K562 (cell line): ENCODE measurements around the gene PPM1D. TPM values are rescaled to one million over a fixed set of nuclear protein-coding genes. Genes with fewer than 3 reads are reported as not detected.
A peak's percentile ranks its signal among the peaks of the same experiment; 100 is the strongest.

Experiments
- ATAC-seq: fragments of 200-7000 bp; cut with Tn5 transposase; 3 replicates; pipeline ENCODE4 v1.9.1; 2020; ENCODE audit warnings: moderate library complexity
- BruUV-seq: library from RNA; stranded (reverse); fragments of 400-500 nt; replicated peaks from 2 replicates; lab custom pipeline; 2021; lab: Mats Ljungman, UMichigan
- CTCF ChIA-PET: fragments of 300-600 bp; formaldehyde crosslinking; extraction: SDS; loops from one replicate; lab custom pipeline; 2021; ENCODE audit warnings: low intra/inter-chr PET ratio; lab: Yijun Ruan, JAX
- POLR2A ChIA-PET: fragments of 300-600, 350-650 bp; sonication (Branson Sonifier 250); formaldehyde crosslinking; extraction: SDS; loops from one replicate; lab custom pipeline; 2021; ENCODE audit warnings: antibody characterized with exemption, inconsistent platforms; lab: Yijun Ruan, JAX
- DNase-seq, 4 experiments: peaks; one replicate each; pipeline versions ENCODE4 v3.0.0 to v3.0.0-alpha.2; 2011 to 2018; ENCODE audit warnings: low spot score in 3 of 4, mixed read lengths in 3 of 4; ENCODE audit errors: extremely low read depth in 1 of 4
- FAIRE-seq: peaks from 2 replicates; lab custom pipeline; 2011; peaks lifted over from hg19 to GRCh38; lab: Jason Lieb, UNC
- H2AFZ ChIP-seq: 2 replicates; pipeline ENCODE4 v1.6.0; 2011; ENCODE audit warnings: low read depth, low read length, control low read depth, inconsistent platforms
- H3K27ac ChIP-seq: fragments of 200-600 bp; 3 replicates; pipeline ENCODE4 v1.8.0; 2011; ENCODE audit warnings: low read depth, mild to moderate bottlenecking, control low read depth, inconsistent platforms, low read length, moderate library complexity, mixed read lengths; ENCODE audit errors: extremely low read depth
- H3K27me3 ChIP-seq, 2 experiments: fragments of 300-600 bp in 1 of 2; 2 replicates in 1 of 2; 3 replicates in 1 of 2; pipeline versions ENCODE4 v1.6.0 to v1.8.0; 2011; ENCODE audit warnings: inconsistent platforms in 2 of 2, low read length in 2 of 2, mild to moderate bottlenecking in 1 of 2, mixed read lengths in 1 of 2, moderate library complexity in 1 of 2; ENCODE audit not compliant: control insufficient read depth in 2 of 2, insufficient read depth in 2 of 2
- H3K36me3 ChIP-seq: fragments of 300-600 bp; 3 replicates; pipeline ENCODE4 v1.8.0; 2011; ENCODE audit warnings: mild to moderate bottlenecking, low read length, inconsistent platforms; ENCODE audit not compliant: control insufficient read depth, insufficient read depth
- H3K4me1 ChIP-seq, 2 experiments: fragments of 200-600 bp in 1 of 2; replicated peaks in 1 of 2; 2 replicates in 1 of 2; 3 replicates in 1 of 2; pipeline versions ENCODE4 v1.5.1 to v1.8.0; 2011; ENCODE audit warnings: inconsistent platforms in 2 of 2, low read length in 2 of 2, mild to moderate bottlenecking in 1 of 2, mixed read lengths in 1 of 2, moderate library complexity in 1 of 2; ENCODE audit not compliant: control insufficient read depth in 2 of 2, insufficient read depth in 2 of 2
- H3K4me2 ChIP-seq: 2 replicates; pipeline ENCODE4 v1.6.1; 2011; ENCODE audit warnings: low read length, control low read depth, inconsistent platforms, mixed read lengths; ENCODE audit not compliant: insufficient read depth
- H3K4me3 ChIP-seq: fragments of 200-600 bp; sonication (generic), shearing (Covaris generic); 2 replicates; pipeline ENCODE4 v1.5.1; 2016; ENCODE audit warnings: control low read depth, inconsistent platforms
- H3K79me2 ChIP-seq: fragments of 200-600 bp; 3 replicates; pipeline ENCODE4 v1.8.0; 2011; ENCODE audit warnings: low read length, inconsistent platforms; ENCODE audit not compliant: control insufficient read depth, insufficient read depth
- H3K9ac ChIP-seq, 2 experiments: 2 replicates each; pipeline versions ENCODE4 v1.6.0 to v1.6.1; 2011; ENCODE audit warnings: low read depth in 2 of 2, low read length in 2 of 2, control low read depth in 1 of 2, inconsistent platforms in 1 of 2, mild to moderate bottlenecking in 1 of 2, mixed read lengths in 1 of 2; ENCODE audit not compliant: insufficient read depth in 1 of 2
- H3K9me1 ChIP-seq: one replicate; pipeline ENCODE4 v1.6.0; 2011; ENCODE audit warnings: inconsistent platforms, mild to moderate bottlenecking, low read length, moderate library complexity; ENCODE audit not compliant: control insufficient read depth, insufficient read depth
- H3K9me3 ChIP-seq: replicated peaks from 2 replicates; pipeline ENCODE4 v1.5.1; 2011; ENCODE audit warnings: low read depth, low read length, inconsistent platforms; ENCODE audit not compliant: control insufficient read depth, insufficient read depth
- H4K20me1 ChIP-seq: replicated peaks from 2 replicates; pipeline ENCODE4 v1.6.1; 2011; ENCODE audit warnings: low read length, inconsistent platforms, mixed read lengths; ENCODE audit not compliant: control insufficient read depth, insufficient read depth
- ELF1 ChIP-seq: fragments of 200-800 bp; sonication (Bioruptor generic); IDR thresholded peaks from 2 replicates; pipeline ENCODE4 v1.6.1; 2016; ENCODE audit warnings: missing genetic modification characterization, missing compliant biosample characterization
- HLTF ChIP-seq: fragments of 450-650 bp; IDR thresholded peaks from 2 replicates; pipeline ENCODE4 v1.6.1; 2016
- NELFE ChIP-seq: IDR thresholded peaks from 2 replicates; pipeline ENCODE4 v1.6.1; 2011; ENCODE audit warnings: mild to moderate bottlenecking; ENCODE audit not compliant: insufficient read depth, insufficient read length
- PHF8 ChIP-seq: fragments of 200-600 bp; sonication (generic); IDR thresholded peaks from 2 replicates; pipeline ENCODE4 v1.6.1; 2012; ENCODE audit warnings: mixed run types, mild to moderate bottlenecking, inconsistent platforms, low read length, moderate library complexity, borderline replicate concordance
- SMARCE1 ChIP-seq: fragments of 450-650 bp; IDR thresholded peaks from 2 replicates; pipeline ENCODE4 v1.7.1; 2016; ENCODE audit warnings: mild to moderate bottlenecking
- U2AF1 ChIP-seq: fragments of 200-400 bp; formaldehyde crosslinking; optimal IDR thresholded peaks from 2 replicates; pipeline ENCODE3; 2017; ENCODE audit warnings: mild to moderate bottlenecking, low read depth, low read length, moderate library complexity
- ZFP91 ChIP-seq: sonication (generic); formaldehyde crosslinking; IDR thresholded peaks from 2 replicates; pipeline ENCODE4 v1.8.0; 2022; ENCODE audit warnings: mild to moderate bottlenecking, missing genetic modification reagents
- ZFPM2 ChIP-seq: fragments of 250-450 bp; sonication (Bioruptor Pico); IDR thresholded peaks from 2 replicates; pipeline ENCODE4 v1.5.1; 2022; ENCODE audit warnings: mild to moderate bottlenecking
- ZNF592 ChIP-seq: fragments of 450-650 bp; IDR thresholded peaks from 2 replicates; pipeline ENCODE4 v1.6.1; 2017; ENCODE audit warnings: antibody characterized with exemption, mild to moderate bottlenecking
- WGBS: fragments of 100-300 bp; shearing (Covaris generic); methylation state at CpG from one replicate; pipeline ENCODE4 v1.1.6; 2016; ENCODE audit warnings: low coverage, mixed read lengths; ENCODE audit not compliant: insufficient coverage; ENCODE audit errors: missing lambda C conversion rate; 5-methylcytosine and 5-hydroxymethylcytosine counted together
- in situ Hi-C: fragments of 300-500 bp; cut with MboI; formaldehyde crosslinking; loops from 4 replicates; pipeline ENCODE4 v1.15.0; 2018; ENCODE audit warnings: inconsistent platforms, mixed read lengths
- intact Hi-C: fragments of 100-400 bp; cut with micrococcal nuclease; formaldehyde crosslinking; loops from 2 replicates; pipeline ENCODE4 v1.14.2; 2022
- polyA plus RNA-seq, 8 experiments: library from polyadenylated mRNA; depleted of rRNA in 4 of 8; stranded (reverse) in 5 of 8; unstranded in 3 of 8; fragments of >200 nt; fragmentation: Nextera tagmentation in 2 of 8; fragmentation: Illumina TruSeq in 1 of 8; extraction: Ambion mirVana in 2 of 8; extraction: Trizol in 1 of 8; gene quantifications; 2 replicates each; pipeline versions ENCODE4 v1.2.1 to v1.2.3, GENCODE V29; 2011 to 2014; ENCODE audit warnings: inconsistent platforms in 1 of 8, missing spikeins in 1 of 8
- total RNA-seq, 7 experiments: library from RNA; depleted of rRNA in 6 of 7; stranded (reverse); fragments of >200 nt in 6 of 7; fragmentation: Illumina TruSeq in 2 of 7; extraction: Trizol in 2 of 7; gene quantifications; 2 replicates each; pipeline versions ENCODE4 v1.2.1 to v1.2.3, GENCODE V29; 2011 to 2021; ENCODE audit warnings: low replicate concordance in 1 of 7

Gene PPM1D
- total and polyA plus RNA-seq, 9 of the 15 experiments (the other 6 are each of a cell fraction or from before 2014, with no cell fraction given) = 2.1 to 19.0 (median 7.8) TPM

- POLR2A ChIA-PET = no interaction called here
- TF ChIP-seq NELFE = no peak
- TF ChIP-seq ELF1 (tag) = no peak
- TF ChIP-seq HLTF = no peak
- no peak for TF ChIP-seq U2AF1
- TF ChIP-seq PHF8 = no peak
- no peak for TF ChIP-seq ZFP91 (CRISPR knock-in tag)
- no peak for TF ChIP-seq ZFPM2 (CRISPR knock-in tag)
- no peak for TF ChIP-seq SMARCE1
- TF ChIP-seq ZNF592 = peak; percentile 70
Measured at GRCh38 chr17:60675997-60676396, 76.0 kb downstream of the PPM1D start.

More at GRCh38 chr17:60675997-60676396, 76.0 kb downstream of the PPM1D start:
- WGBS = 63% methylated on average over 3 of the region's 6 CpGs
- peaks cover 5 to 8% of the 10 kb centered on the region in 2 experiments; a peak in 2 of 5 replicates for H3K4me1 ChIP-seq
- H3K9me1 ChIP-seq = no peaks in the 10 kb centered on the region
- FAIRE-seq (no peak), DNase-seq (no peak), ATAC-seq (no peak)
- CTCF ChIA-PET = interaction anchor here (0.6 kb wide), 1 partner anchor 74 kb away, joined by 3 read pairs; no protein-coding TSS in a partner anchor
- H4K20me1 ChIP-seq = no peaks in the 10 kb centered on the region
- H3K4me2 ChIP-seq = no peak overlapping the region
- in situ Hi-C loops (no loop called here), intact Hi-C loops (no loop called here)
- H3K9ac ChIP-seq = no peak overlapping the region
- no peak overlapping the region for H3K27ac ChIP-seq
- H3K4me3 ChIP-seq = no peak overlapping the region
- H3K36me3 ChIP-seq = no peaks in the 10 kb centered on the region
- H3K9me3 ChIP-seq = no peaks in the 10 kb centered on the region
- peak overlapping the region; percentile 35; the same call in 1 of the 2 replicates for H2AFZ ChIP-seq
- H3K79me2 ChIP-seq = no peaks in the 10 kb centered on the region
- no peaks in the 10 kb centered on the region for H3K27me3 ChIP-seq
- BruUV-seq = no TSS peak
